ENCODE measurements around the gene TP53INP2.
"Not testable (repeated sequence)": the region's sequence is repeated elsewhere in the genome, so short reads cannot be mapped to it uniquely, and the experiment has no call there.

Gene TP53INP2

DNA sequence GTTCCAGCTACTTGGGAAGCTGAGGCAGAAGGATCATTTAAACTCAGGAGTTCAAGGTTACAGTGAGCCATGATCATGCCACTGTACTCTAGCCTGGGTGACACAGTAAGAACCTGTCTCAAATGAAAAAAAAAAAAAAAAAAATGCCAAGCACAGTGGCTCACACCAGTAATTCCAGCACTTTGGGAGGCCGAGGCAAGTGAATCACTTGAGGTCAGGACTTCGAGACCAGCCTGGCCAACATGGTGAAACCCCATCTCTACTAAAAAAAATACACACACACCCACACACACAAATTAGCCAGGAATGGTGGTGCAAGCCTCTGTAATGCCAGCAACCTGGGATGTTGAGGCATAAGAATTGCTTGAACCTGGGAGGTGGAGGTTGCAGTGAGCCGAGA, 18.4 kb downstream of the TP53INP2 start:
- DNase-seq (ENCODE audit: low read depth, low spot score), result not testable (repeated sequence)

DNA sequence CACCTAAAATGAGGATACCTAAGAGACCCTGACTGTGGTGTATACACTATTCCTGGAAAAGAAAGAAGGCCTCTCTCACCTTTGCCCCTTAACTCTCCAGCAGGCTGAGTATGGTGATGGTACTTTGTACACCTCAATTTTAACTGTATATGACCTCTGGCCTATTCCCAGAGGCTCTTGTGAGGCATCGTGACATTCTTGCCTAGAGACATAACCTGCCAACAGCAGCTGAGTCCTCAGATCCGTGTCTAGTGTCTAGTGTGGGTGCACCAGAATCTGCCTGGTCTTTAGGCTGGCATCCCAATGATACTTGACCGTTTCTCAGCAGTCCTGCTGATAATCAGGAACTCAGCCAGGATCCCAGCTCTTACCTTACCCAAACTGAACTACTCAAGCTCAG, 20.0 kb downstream of the TP53INP2 start:
- DNase-seq (ENCODE audit: low read depth, low spot score), result no peak

DNA sequence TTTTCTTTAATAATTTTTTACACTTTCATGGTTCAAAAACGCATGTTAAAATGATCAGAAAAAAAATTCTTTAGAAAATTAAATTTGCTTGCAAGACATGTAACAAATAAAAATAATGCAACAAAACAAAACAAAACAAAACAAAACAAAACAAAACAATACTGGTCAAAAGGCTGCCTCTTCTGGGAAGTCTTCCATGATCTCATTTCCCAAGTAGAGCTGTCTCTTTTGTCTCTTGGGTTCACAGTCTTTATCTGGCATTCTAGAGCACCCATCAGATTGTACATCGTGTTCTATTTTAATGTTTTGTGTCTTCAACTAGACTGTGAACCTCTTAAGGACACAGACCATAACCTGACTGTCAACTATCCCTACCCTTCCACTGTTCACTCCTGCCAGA, 25.3 kb downstream of the TP53INP2 start:
- DNase-seq (ENCODE audit: low read depth, low spot score), result no peak

DNA sequence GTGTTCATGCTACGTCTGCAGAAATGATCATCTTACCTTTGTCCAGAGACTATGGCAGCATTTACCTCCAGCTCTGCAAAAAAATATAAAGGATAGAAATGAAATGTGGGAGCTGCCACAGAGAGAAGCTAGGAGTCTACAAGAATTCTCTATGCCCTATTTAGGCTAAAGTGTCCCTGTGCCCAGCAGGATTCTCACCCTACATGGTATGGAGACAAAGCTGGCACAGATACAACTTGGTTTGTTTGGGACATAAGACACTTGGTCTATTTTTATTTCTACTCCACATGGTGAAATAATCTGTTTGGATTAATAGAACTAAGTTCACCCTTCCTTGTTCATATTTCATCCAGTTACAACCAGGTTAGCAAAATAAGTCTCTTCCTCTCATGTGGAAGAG, 28.4 kb downstream of the TP53INP2 start:
- DNase-seq (ENCODE audit: low read depth, low spot score), result no peak

DNA sequence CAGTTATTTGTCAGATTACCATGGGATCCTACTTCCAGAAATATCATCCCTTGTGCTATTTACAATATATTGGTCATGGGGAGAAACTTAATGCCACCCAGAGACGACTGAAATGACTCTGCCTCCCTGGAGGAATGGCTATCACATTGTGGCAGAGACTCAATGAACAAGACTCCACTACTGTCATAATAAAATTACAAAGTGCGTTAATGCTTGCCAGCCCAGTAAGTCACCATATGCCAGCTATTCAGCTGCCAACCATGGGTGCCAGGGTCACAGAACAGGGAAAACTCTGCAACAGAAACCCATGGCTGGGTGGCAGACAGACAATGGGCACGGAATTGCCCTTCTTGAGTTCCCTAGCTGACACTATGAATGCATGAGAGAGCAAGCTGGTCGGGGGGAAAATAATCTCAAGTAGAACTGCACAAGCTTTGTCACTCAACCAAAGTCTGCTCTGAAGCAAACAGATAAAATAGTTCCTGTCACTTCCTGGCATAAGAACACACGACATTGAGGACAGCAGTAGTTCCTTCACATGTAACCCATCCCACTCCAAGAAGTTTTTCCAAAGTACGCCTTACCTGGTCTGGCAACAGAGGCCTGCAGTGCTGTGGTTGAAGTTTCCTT, 32.1 kb downstream of the TP53INP2 start:
- no peak for DNase-seq (ENCODE audit: low read depth, low spot score)

DNA sequence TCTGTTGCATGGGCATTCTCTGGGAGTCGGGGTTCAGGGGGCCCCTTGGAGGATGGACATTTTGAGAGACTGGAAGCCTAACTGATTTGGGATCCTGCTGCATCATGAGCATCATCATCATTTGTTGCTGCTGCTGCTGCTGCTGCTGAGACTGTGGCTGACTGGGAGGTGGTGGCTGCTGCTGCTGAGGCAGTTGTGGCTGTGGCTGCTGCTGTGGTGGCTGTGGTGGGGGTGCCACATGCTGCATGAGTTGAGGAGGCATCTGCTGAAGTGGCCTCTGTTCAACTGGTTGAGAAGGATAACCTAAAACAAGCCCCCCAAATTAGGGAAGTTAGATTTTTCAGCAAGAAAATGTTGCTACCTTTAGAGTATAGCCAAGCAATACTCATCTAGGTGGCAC, 38.9 kb downstream of the TP53INP2 start:
- DNase-seq (ENCODE audit: low read depth, low spot score), result no peak

DNA sequence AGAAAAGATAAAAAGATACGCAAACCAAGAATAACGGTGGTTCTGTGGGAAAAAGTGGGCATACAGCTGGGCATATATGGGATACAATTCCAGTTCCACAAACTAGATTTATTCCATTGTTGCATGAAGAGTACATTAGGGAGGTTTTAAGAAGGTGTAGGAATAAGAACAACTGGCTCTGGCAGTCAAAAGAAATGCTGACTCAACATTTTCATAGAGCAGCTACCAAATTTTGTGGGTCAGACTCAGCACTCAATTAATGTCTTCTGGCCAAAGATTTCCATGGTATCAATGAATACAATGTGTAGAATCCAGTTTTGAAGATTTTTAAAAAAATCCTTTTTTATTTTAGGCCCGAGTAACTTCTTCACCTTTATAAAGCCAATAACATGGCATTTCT, 40.2 kb downstream of the TP53INP2 start:
- no peak for DNase-seq (ENCODE audit: low read depth, low spot score)

DNA sequence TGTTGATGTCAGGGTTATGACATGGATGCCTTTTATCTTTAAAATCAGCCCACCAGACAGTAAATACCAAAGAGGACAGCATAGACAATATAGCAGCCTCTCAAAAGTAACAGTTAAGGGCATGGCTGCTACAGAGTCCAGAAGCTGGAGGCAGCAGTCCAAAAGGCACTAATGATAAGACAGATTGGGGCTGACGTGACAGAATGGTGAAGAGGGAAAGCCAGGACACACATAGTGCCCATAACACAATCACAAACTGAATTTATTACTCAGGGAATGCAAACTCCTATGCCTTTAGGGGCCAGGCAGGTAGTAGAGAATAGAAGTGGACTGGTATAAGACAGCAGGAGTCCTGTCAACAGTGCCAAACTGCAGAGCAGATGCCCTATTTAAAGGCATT, 40.7 kb downstream of the TP53INP2 start:
- no peak for DNase-seq (ENCODE audit: low read depth, low spot score)

DNA sequence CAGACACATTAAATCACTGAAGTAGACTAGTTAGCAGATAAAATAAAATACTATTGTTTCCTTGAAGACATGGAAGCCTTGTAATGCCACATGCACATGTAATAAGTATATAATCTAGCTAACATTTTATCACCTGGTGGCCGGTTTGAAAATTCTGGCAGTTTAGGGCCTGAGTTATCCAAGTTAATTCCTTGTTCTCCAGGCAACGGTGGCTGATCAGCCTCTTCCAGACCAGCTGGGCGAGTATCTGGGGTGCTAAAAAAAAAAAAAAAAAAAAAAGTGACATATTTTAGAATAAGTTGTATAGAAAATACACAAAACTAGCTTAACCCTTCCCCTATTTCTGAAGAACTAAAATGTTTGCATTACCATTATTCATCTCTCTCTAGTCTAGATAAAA, 42.5 kb downstream of the TP53INP2 start:
- no peak for DNase-seq (ENCODE audit: low read depth, low spot score)

DNA sequence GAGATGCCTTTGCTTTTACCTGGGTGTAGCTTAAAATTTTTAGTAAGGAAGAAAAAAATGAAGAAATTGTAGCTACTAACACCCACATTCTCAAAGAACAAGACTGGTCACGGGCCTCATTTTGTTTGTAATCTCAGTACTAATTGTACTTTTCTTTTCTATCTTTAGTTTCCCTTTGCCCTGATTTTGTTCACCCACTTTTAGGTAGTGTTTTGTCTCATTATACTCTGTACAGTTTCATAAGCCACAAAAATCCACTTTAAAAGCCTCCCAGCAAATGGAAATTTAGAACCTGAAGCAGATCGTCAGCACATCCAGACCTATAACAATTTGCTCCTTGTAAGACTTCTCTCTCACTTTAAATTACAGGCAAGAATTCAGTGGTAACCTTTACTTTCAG, 43.3 kb downstream of the TP53INP2 start:
- DNase-seq (ENCODE audit: low read depth, low spot score), result no peak

DNA sequence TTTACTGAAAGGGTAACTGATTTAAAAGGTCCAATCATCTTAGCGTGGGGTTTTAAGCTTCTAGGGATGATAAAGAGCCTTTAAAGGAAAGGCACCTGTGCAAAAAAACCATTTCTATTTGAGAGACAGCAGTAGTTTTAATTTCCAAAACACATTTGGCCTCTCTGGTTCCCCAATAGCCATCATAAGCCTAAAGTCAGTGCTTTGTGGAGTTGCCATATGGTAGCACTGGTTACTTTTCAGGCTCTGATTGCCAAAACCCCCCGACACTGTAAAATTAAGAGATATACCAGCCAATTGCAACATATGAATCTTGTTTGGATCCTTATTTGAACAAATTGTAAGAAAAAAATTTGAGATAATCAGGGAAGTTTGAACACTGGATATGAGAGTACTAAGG, 44.6 kb downstream of the TP53INP2 start:
- DNase-seq (ENCODE audit: low read depth, low spot score), result no peak

DNA sequence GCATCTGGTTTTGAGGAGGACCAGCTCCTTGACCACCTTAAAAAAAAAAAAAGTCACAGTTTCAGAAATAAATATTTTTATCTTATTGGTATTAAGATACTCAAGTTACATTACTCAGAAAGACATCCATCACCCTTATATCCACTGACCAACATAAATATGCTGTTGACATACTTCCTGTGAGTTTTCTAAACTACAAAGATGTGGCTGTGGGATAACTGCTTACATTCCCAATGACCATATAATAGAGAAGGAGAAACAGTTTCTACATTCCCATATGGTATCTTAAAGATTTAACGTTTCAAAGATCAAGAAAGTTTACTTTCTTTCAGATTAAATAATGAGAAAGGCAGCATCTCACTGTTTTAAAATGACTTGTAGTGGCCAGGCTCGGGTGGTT, 46.3 kb downstream of the TP53INP2 start:
- DNase-seq (ENCODE audit: low read depth, low spot score), result no peak

DNA sequence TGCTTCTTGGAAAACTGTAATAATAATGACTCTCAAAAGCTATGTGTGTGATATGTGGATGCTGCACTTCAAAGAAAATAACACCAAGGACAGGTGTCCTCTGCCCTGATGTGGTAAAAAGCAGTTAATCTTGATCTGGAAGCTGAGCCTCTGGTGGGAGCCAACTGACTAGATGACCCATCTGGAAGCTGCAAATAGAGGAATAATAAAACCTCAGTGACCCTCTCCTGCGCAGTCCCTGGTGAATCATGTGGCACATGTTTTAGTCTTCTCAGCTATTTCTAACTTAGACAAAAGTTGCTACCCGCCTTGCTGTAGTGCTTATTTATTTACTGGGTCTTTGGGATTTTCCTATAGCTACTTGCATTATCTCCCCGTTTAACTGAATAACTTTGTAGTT, 47.3 kb downstream of the TP53INP2 start:
- no peak for DNase-seq (ENCODE audit: low read depth, low spot score)

DNA sequence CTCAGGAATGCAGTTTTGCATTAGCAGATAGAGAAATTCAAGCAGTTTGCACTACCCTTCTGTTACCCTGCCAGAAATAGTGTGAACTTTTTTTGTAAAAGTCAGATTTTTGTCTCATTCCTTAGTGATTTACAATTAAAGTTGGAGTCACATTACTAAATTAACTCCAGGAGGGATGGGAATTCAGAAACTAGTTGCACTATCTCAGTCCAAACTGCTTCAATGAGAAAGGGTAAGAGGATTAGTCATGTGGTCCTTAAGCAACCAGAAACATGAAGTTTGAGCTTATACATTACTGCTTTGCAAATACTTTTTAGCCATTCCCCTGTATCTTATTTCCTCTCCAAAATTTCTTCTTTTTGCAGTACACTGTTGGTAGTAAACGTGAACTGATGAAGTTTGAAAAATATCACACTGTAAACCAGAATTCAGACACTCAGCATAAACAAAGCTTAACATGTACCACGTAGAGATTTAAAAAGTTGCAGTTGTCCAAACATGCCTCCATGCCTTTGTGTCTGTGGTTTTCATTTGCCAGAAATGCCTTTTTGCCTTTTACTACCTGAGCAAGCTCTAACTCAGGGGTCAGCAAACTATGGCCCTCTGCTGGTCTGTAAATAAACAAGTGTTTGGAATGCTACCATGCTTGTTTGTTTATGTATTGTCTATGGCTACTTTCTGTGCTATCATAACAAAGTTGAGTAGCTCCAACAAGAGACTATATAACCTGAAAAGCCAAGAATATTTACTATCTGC, 49.7 kb downstream of the TP53INP2 start:
- DNase-seq (ENCODE audit: low read depth, low spot score), result no peak

DNA sequence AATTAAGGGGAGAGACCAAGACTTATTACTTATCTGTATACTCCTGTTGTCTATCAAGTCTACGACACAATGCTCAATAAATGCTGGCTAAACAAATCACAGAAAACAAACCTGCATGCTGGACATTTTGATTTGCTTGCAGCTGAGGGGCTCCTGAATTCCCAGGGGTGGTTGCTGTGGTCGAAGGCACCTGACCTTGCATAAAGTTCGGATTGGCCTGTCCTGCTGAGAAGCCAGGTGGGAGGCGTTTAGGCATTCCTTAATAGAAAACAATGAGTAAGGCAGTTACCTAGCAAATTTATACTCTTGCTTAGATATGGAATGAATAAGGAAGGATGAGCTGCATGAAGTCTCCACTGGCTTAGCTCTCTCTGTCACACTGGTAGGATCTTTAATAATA, 50.5 kb downstream of the TP53INP2 start:
- no peak for DNase-seq (ENCODE audit: low read depth, low spot score)

DNA sequence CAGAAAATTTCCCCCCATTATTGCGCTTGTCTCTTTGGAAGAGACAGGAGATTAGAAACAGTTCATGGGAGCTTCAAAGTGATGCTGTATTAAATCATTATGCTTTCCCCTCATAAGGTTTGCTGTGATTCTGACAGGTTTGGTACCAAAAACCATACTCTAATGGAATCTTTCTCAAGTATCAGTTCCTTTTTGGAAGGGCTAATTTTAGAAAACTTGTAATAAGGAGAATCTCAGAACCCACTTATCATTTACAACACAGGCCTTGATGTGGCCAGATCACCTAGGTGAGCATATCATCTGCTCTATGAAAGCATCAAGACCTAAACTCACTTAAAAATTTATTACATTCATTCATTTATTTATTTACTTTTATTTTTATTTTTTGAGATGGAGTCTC, 51.2 kb downstream of the TP53INP2 start:
- no peak for DNase-seq (ENCODE audit: low read depth, low spot score)

DNA sequence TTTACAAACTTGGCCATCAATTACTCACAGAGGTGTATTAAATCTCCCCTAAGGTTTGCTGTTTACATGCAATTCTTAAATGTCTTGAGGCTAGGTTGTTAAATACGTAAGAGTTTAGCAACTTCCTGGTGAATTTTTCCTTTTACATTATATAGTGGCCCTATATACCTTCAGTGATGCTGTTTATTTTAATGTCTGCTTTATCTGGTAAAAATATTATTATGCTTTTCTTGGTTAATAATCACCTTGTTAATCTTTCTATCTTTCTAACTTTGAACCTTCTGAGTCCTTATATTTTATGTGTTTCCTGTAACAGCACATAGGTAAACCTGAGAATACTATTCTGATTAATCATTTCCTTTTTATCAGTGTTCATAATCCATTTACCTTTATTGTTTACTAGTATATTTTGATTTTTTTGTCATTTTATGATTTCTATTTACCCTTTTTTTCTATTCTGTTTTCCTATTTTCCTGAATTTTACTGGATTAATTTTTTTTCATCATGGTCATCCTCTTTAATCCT, 57.9 kb downstream of the TP53INP2 start:
- DNase-seq (ENCODE audit: low read depth, low spot score), result no peak

Data from smooth muscle cell of the brain vasculature (primary cell).